SK-N-SH treated with all-trans-retinoic acid at 6 μM for 48 hours (cell line): ENCODE measurements around the gene ABLIM1.

Source experiments
- ATAC-seq: fragments of 200-7000 bp; cut with Tn5 transposase; 3 replicates; pipeline ENCODE4 v1.9.1; 2020; ENCODE audit warnings: mild to moderate bottlenecking, moderate library complexity
- ARNTL ChIP-seq: fragments of 450-650 bp; formaldehyde crosslinking; IDR thresholded peaks from 2 replicates; pipeline ENCODE4 v1.5.0; 2020; ENCODE audit warnings: low read depth, mild to moderate bottlenecking, moderate library complexity, borderline replicate concordance
- BACH2 ChIP-seq: fragments of 250-450 bp; sonication (Bioruptor Pico); IDR thresholded peaks from 2 replicates; pipeline ENCODE4 v1.9.0; 2021; ENCODE audit warnings: mild to moderate bottlenecking, borderline replicate concordance
- CREB5 ChIP-seq: fragments of 250-450 bp; sonication (Bioruptor Pico); IDR thresholded peaks from 2 replicates; pipeline ENCODE4 v1.5.1; 2020; ENCODE audit warnings: low read depth, mild to moderate bottlenecking, moderate library complexity
- CSDC2 ChIP-seq: fragments of 250-450 bp; sonication (Bioruptor Pico); IDR thresholded peaks from 2 replicates; pipeline ENCODE4 v1.5.0; 2020; ENCODE audit warnings: mild to moderate bottlenecking, moderate library complexity
- CSRNP3 ChIP-seq: fragments of 250-450 bp; sonication (Bioruptor Pico); IDR thresholded peaks from 2 replicates; pipeline ENCODE4 v1.5.1; 2021; ENCODE audit warnings: mild to moderate bottlenecking, moderate library complexity
- ESRRG ChIP-seq: fragments of 250-450 bp; sonication (Bioruptor Pico); IDR thresholded peaks from 2 replicates; pipeline ENCODE4 v1.6.1; 2021; ENCODE audit warnings: mild to moderate bottlenecking
- GLIS3 ChIP-seq: fragments of 250-450 bp; sonication (Bioruptor Pico); IDR thresholded peaks from 2 replicates; pipeline ENCODE4 v1.5.0; 2020; ENCODE audit warnings: mild to moderate bottlenecking, moderate library complexity
- OSR1 ChIP-seq: fragments of 250-450 bp; sonication (Bioruptor Pico); IDR thresholded peaks from 2 replicates; pipeline ENCODE4 v1.8.0; 2022; ENCODE audit warnings: moderate library complexity, mild to moderate bottlenecking, inconsistent platforms
- PPARA ChIP-seq: fragments of 250-450 bp; sonication (Bioruptor Pico); IDR thresholded peaks from 2 replicates; pipeline ENCODE4 v1.5.0; 2020; ENCODE audit warnings: mild to moderate bottlenecking, borderline replicate concordance
- RARB ChIP-seq: fragments of 250-450 bp; sonication (Bioruptor Pico); IDR thresholded peaks from 2 replicates; pipeline ENCODE4 v1.8.0; 2021; ENCODE audit warnings: mild to moderate bottlenecking, moderate library complexity
- TOX ChIP-seq: fragments of 250-450 bp; sonication (Bioruptor Pico); IDR thresholded peaks from 2 replicates; pipeline ENCODE4 v1.8.0; 2021; ENCODE audit warnings: mild to moderate bottlenecking, moderate library complexity, borderline replicate concordance
- ZC3H10 ChIP-seq: fragments of 250-450 bp; sonication (Bioruptor Pico); IDR thresholded peaks from 2 replicates; pipeline ENCODE4 v1.5.1; 2021; ENCODE audit warnings: mild to moderate bottlenecking, moderate library complexity
- ZFP30 ChIP-seq: fragments of 450-650 bp; formaldehyde crosslinking; IDR thresholded peaks from 2 replicates; pipeline ENCODE4 v1.5.0; 2022; ENCODE audit warnings: mild to moderate bottlenecking, moderate library complexity
- ZNF565 ChIP-seq: fragments of 450-650 bp; formaldehyde crosslinking; conservative IDR thresholded peaks from 2 replicates; pipeline ENCODE4 v1.5.0; 2020; ENCODE audit warnings: low read depth, mild to moderate bottlenecking, moderate library complexity
- ZNF70 ChIP-seq: fragments of 450-650 bp; formaldehyde crosslinking; IDR thresholded peaks from 2 replicates; pipeline ENCODE4 v1.5.0; 2020; ENCODE audit warnings: mild to moderate bottlenecking, moderate library complexity
- ZNF8 ChIP-seq: fragments of 450-650 bp; formaldehyde crosslinking; IDR thresholded peaks from 2 replicates; pipeline ENCODE4 v1.5.0; 2020; ENCODE audit warnings: mild to moderate bottlenecking, moderate library complexity
- TF ChIP-seq, protein P1 (sequence below): fragments of 250-450 bp; sonication (Bioruptor Pico); IDR thresholded peaks from 2 replicates; pipeline ENCODE4 v1.5.0; 2020; ENCODE audit warnings: mild to moderate bottlenecking, moderate library complexity
- TF ChIP-seq, protein P2 (sequence below): fragments of 250-450 bp; sonication (Bioruptor Pico); IDR thresholded peaks from 2 replicates; pipeline ENCODE4 v1.8.0; 2021; ENCODE audit warnings: low read depth, mild to moderate bottlenecking, moderate library complexity, borderline replicate concordance
- TF ChIP-seq, protein P3 (sequence below): fragments of 250-450 bp; sonication (Bioruptor Pico); IDR thresholded peaks from 2 replicates; pipeline ENCODE4 v1.8.0; 2020; ENCODE audit warnings: mild to moderate bottlenecking, moderate library complexity, borderline replicate concordance

The ABLIM1 gene

DNA sequence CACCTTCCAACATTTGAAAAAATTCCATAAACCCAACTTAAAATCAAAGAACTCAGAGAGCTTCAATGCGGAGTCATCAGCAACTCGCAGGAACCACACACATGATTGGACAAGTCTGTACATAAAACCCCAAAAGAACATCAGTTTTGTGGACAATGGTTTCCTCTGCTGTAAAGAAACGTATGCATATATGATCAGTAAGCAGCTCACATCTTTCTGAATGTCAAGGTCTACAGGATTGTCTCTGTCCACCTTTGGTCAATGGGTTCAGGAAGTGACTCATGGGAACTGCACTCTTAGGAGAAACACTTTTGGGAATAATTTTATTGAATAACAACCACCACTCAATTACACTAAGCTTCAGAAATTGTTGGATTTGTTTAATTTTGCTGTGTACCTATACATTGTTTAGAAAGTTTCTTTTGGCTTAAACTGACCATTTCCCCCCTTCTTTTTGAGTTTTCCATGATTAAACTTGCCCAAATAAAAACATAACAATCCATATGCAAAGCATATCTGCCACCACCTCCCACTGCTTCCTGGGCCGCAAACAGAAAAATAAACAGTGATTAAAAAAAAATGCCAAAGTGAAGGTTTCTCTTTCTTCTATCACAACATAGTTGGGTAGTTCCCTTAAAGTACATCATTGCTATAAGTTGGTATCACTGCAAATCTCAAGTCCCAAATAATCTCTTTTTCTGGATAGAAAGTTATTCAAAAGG is 226.5 kb downstream of the ABLIM1 start:
- ATAC-seq = no peak
- TF ChIP-seq CSDC2 (CRISPR knock-in tag) (no peak), ZC3H10 (CRISPR knock-in tag) (no peak)
- TF ChIP-seq, all 23 proteins: peak for 0

DNA sequence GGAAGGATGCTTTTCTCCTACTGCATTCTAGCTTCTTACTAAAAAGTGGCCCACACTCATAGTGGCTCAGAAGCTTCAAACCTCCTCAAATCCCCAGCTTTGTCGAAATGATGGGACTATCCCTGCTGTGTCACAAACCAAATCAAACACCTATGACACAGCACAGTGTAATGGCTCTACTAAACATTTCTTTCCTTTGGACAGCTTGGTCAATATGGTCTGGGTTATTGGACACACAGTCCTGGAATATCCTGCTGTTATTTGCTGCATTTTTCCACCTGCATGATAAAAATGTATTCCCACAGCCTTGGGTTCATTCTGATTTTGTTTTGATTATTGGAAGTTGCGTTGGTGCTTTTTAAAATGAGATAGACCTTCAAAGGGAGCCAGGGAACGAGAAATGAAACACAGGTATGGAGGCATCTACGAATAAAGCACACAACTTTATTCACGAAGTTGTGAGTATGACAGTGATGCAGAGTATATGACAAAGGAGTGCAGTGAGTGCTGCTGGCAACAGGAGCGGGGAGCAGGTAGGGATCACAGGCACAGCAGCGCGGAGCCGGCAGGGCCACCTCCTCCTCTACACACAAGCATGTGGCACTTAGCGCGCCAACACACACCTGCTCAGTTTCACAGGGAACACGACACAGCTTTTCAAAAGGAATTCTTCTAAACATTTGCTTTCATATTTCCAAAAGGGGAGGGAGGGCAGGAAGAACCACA is 227.2 kb downstream of the ABLIM1 start:
- TF ChIP-seq, protein P1, sequence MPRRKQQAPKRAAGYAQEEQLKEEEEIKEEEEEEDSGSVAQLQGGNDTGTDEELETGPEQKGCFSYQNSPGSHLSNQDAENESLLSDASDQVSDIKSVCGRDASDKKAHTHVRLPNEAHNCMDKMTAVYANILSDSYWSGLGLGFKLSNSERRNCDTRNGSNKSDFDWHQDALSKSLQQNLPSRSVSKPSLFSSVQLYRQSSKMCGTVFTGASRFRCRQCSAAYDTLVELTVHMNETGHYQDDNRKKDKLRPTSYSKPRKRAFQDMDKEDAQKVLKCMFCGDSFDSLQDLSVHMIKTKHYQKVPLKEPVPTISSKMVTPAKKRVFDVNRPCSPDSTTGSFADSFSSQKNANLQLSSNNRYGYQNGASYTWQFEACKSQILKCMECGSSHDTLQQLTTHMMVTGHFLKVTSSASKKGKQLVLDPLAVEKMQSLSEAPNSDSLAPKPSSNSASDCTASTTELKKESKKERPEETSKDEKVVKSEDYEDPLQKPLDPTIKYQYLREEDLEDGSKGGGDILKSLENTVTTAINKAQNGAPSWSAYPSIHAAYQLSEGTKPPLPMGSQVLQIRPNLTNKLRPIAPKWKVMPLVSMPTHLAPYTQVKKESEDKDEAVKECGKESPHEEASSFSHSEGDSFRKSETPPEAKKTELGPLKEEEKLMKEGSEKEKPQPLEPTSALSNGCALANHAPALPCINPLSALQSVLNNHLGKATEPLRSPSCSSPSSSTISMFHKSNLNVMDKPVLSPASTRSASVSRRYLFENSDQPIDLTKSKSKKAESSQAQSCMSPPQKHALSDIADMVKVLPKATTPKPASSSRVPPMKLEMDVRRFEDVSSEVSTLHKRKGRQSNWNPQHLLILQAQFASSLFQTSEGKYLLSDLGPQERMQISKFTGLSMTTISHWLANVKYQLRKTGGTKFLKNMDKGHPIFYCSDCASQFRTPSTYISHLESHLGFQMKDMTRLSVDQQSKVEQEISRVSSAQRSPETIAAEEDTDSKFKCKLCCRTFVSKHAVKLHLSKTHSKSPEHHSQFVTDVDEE (CRISPR knock-in tag) = no peak
- ATAC-seq = no peak

DNA sequence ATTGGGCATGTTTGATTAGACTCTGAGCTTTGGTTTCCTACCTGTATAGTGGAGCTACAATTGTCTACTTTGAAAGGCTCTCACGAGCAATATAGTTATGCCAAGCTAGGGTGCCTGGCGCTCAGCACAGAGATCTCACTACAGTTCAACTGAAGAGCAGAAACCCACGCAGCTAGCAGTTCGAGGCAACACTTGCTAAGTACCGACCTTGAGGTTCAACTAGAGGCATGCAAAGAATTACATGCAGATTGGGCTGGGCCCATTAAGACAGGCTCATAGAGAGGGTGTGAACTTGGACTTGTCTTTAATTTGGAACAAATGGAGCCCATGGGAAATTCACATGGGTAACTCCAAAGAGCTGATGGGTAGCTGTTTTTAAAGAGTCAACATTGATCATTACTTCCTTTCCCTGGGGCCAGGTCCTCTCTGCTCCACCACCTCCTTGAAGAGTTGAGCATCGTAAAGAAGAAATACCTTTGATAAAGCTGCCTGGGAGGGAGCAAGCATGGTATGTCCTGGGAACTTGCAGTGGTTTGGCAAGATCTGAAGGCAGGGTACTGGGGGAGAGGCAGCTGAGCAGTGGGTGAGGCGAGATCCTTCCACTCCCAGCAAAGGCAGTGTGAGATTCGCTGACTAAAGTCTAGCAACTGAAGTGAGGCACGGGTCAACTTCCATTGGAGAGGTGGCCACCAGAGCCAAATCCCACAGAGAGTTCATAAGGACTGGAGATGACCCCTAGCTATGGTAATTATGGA is 228.3 kb downstream of the ABLIM1 start:
- no peak for ATAC-seq
- TF ChIP-seq TOX (CRISPR knock-in tag) = no peak
- no peak for TF ChIP-seq ZC3H10 (CRISPR knock-in tag)
- TF ChIP-seq, protein P2, sequence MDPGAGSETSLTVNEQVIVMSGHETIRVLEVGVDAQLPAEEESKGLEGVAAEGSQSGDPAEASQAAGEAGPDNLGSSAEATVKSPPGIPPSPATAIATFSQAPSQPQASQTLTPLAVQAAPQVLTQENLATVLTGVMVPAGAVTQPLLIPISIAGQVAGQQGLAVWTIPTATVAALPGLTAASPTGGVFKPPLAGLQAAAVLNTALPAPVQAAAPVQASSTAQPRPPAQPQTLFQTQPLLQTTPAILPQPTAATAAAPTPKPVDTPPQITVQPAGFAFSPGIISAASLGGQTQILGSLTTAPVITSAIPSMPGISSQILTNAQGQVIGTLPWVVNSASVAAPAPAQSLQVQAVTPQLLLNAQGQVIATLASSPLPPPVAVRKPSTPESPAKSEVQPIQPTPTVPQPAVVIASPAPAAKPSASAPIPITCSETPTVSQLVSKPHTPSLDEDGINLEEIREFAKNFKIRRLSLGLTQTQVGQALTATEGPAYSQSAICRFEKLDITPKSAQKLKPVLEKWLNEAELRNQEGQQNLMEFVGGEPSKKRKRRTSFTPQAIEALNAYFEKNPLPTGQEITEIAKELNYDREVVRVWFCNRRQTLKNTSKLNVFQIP (CRISPR knock-in tag) = no peak
- TF ChIP-seq GLIS3 (CRISPR knock-in tag) = no peak
- no peak for TF ChIP-seq RARB (CRISPR knock-in tag)
- TF ChIP-seq, protein P1 (CRISPR knock-in tag) = no peak
- TF ChIP-seq ZFP30 (CRISPR knock-in tag) = no peak
- no peak for TF ChIP-seq BACH2
- TF ChIP-seq ESRRG (CRISPR knock-in tag) = no peak
- TF ChIP-seq CSDC2 (CRISPR knock-in tag) = no peak
- TF ChIP-seq OSR1 (CRISPR knock-in tag) = no peak
- TF ChIP-seq PPARA (CRISPR knock-in tag) = no peak
- no peak for TF ChIP-seq CREB5
- TF ChIP-seq CSRNP3 (CRISPR knock-in tag) = no peak
- no peak for TF ChIP-seq ARNTL
- no peak for TF ChIP-seq ZNF70 (CRISPR knock-in tag)
- TF ChIP-seq ZNF565 (CRISPR knock-in tag) = no peak
- no peak for TF ChIP-seq ZNF8 (CRISPR knock-in tag)
- TF ChIP-seq, protein P3, sequence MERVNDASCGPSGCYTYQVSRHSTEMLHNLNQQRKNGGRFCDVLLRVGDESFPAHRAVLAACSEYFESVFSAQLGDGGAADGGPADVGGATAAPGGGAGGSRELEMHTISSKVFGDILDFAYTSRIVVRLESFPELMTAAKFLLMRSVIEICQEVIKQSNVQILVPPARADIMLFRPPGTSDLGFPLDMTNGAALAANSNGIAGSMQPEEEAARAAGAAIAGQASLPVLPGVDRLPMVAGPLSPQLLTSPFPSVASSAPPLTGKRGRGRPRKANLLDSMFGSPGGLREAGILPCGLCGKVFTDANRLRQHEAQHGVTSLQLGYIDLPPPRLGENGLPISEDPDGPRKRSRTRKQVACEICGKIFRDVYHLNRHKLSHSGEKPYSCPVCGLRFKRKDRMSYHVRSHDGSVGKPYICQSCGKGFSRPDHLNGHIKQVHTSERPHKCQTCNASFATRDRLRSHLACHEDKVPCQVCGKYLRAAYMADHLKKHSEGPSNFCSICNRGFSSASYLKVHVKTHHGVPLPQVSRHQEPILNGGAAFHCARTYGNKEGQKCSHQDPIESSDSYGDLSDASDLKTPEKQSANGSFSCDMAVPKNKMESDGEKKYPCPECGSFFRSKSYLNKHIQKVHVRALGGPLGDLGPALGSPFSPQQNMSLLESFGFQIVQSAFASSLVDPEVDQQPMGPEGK (CRISPR knock-in tag) = no peak
- TF ChIP-seq, all 23 proteins: peak for 0
